ACC112 (cell line): ENCODE data around the gene SLC6A12.
"Not testable (repeated sequence)": the region's sequence is repeated elsewhere in the genome, so short reads cannot be mapped to it uniquely, and the experiment has no call there.

Experiments
- H2AFZ ChIP-seq: fragments of 200-600 bp; sonication (generic); one replicate; pipeline ENCODE4 v1.6.0; 2017; ENCODE audit warnings: antibody characterized with exemption, low read length; ENCODE audit not compliant: unreplicated experiment
- H3K27ac ChIP-seq: fragments of 200-600 bp; sonication (generic); 2 replicates; pipeline ENCODE4 v1.5.1; 2014; ENCODE audit warnings: low read depth, mild to moderate bottlenecking, antibody characterized with exemption, low read length, moderate library complexity
- H3K27me3 ChIP-seq: fragments of 200-600 bp; sonication (generic); 2 replicates; pipeline ENCODE4 v1.6.1; 2014; ENCODE audit warnings: mild to moderate bottlenecking, antibody characterized with exemption, low read length, moderate library complexity, mixed read lengths; ENCODE audit not compliant: insufficient read depth
- H3K36me3 ChIP-seq: fragments of 200-600 bp; sonication (generic); 2 replicates; pipeline ENCODE4 v1.6.1; 2016; ENCODE audit warnings: mild to moderate bottlenecking, antibody characterized with exemption, low read length, moderate library complexity, mixed read lengths; ENCODE audit not compliant: insufficient read depth
- H3K4me1 ChIP-seq: fragments of 200-600 bp; sonication (generic); one replicate; pipeline ENCODE4 v1.6.1; 2016; ENCODE audit warnings: low read length, mixed read lengths; ENCODE audit not compliant: insufficient read depth, unreplicated experiment, control insufficient read depth
- H3K4me3 ChIP-seq: fragments of 200-600 bp; sonication (generic); 2 replicates; pipeline ENCODE4 v1.5.1; 2014; ENCODE audit warnings: mild to moderate bottlenecking, low read depth, low read length
- H3K79me2 ChIP-seq: fragments of 200-600 bp; sonication (generic); one replicate; pipeline ENCODE4 v1.6.0; 2016; ENCODE audit warnings: low read length; ENCODE audit not compliant: control insufficient read depth, unreplicated experiment, insufficient read depth

The SLC6A12 gene

GRCh38 chr12:226401-226800 is 12.4 kb upstream of the SLC6A12 start:
- no peak overlapping the region for H3K27ac ChIP-seq
- peaks cover 68% of the 10 kb centered on the region for H3K27me3 ChIP-seq
- H2AFZ ChIP-seq: no peak overlapping the region
- no peaks in the 10 kb centered on the region for H3K79me2 ChIP-seq
- no peak overlapping the region for H3K4me3 ChIP-seq
- no peaks in the 10 kb centered on the region for H3K36me3 ChIP-seq
- no peaks in the 10 kb centered on the region for H3K4me1 ChIP-seq

- no peak overlapping the region for H3K27ac ChIP-seq
- H3K27me3 ChIP-seq: peaks cover 55% of the 10 kb centered on the region
- no peaks in the 10 kb centered on the region for H3K79me2 ChIP-seq
- no peak overlapping the region for H3K4me3 ChIP-seq
- H2AFZ ChIP-seq: no peak overlapping the region
- H3K4me1 ChIP-seq: no peaks in the 10 kb centered on the region
- no peaks in the 10 kb centered on the region for H3K36me3 ChIP-seq
Observed at GRCh38 chr12:225012-225411, 11.1 kb upstream of the SLC6A12 start.

GRCh38 chr12:224330-224729 is 10.4 kb upstream of the SLC6A12 start:
- Histone ChIP-seq H3K36me3 (no peaks in the 10 kb centered on the region), H3K27me3 (peaks cover 48% of the 10 kb centered on the region), H3K4me1 (no peaks in the 10 kb centered on the region), H3K27ac (no peak overlapping the region), H2AFZ (no peak overlapping the region), H3K79me2 (no peaks in the 10 kb centered on the region), H3K4me3 (no peak overlapping the region)

- Histone ChIP-seq H3K4me1 (no peaks in the 10 kb centered on the region), H2AFZ (no peak overlapping the region), H3K27ac (no peak overlapping the region), H3K27me3 (peaks cover 43% of the 10 kb centered on the region), H3K36me3 (no peaks in the 10 kb centered on the region), H3K4me3 (no peak overlapping the region), H3K79me2 (no peaks in the 10 kb centered on the region)
Observed at GRCh38 chr12:223841-224240, 9.9 kb upstream of the SLC6A12 start.

GRCh38 chr12:221736-222135 is 7.8 kb upstream of the SLC6A12 start:
- H3K79me2 ChIP-seq: no peaks in the 10 kb centered on the region

DNA sequence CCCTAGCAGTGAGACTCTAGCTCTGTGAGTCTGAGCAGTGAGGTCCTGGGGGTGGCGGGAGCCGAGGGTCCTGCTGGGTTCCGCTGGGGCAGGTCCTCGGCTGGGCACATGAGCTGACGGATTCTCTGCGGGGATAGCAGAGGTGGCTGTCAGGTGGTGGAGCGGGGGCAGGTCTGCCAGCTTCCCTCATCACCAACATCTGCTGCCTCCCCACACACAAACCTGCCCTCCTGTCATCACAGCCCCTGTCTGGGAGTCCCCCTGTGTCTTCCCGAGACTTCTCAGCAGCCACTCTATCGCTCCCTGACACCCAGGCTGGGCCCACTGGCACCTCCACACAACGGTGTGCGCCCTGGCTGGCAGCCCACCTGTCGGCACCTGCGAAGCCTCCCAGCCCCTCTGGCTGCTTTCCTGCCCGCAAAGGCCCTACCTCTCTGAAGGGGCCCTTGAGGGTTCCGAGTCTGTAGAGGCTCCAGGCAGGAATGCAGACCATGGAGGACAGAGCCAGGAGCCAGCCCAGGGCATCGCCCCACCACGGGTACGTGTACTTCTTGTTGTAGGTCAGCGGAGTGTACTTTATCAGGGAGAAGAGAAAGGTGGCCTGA is 7.1 kb upstream of the SLC6A12 start:
- no peaks in the 10 kb centered on the region for H3K36me3 ChIP-seq
- no peak overlapping the region for H3K27ac ChIP-seq
- H3K27me3 ChIP-seq: peaks cover 30% of the 10 kb centered on the region
- H3K4me1 ChIP-seq: no peaks in the 10 kb centered on the region
- H2AFZ ChIP-seq: no peak overlapping the region
- no peaks in the 10 kb centered on the region for H3K79me2 ChIP-seq
- H3K4me3 ChIP-seq: no peak overlapping the region

More at GRCh38 chr12:221736-222135, 7.8 kb upstream of the SLC6A12 start:
- H3K4me1 ChIP-seq: no peaks in the 10 kb centered on the region
- H3K4me3 ChIP-seq: no peak overlapping the region
- H3K27ac ChIP-seq: no peak overlapping the region
- peaks cover 30% of the 10 kb centered on the region for H3K27me3 ChIP-seq
- no peak overlapping the region for H2AFZ ChIP-seq
- H3K36me3 ChIP-seq: no peaks in the 10 kb centered on the region

DNA sequence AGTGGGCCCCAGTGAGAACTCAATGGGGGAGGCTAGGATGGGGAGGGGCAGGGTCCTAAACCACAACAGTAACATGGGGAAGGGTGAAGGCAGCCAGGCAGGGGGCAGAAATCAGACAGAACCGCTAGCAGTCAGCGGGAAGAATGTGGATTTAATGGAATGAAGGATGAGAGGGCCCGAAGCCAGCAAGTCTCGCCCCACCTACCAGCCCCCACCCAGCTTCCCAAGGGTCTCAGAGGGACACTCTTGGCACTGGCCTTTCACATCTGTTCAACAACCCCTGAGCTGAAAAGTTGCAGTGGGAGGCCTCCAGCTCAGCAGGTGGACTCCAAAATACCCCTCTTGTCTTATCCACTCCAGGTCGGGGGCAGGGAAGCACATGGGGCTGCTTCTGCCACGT is 6.5 kb upstream of the SLC6A12 start:
- Histone ChIP-seq H3K79me2 (no peaks in the 10 kb centered on the region), H3K27ac (no peak overlapping the region), H3K4me3 (no peak overlapping the region), H3K36me3 (no peaks in the 10 kb centered on the region), H2AFZ (no peak overlapping the region), H3K4me1 (no peaks in the 10 kb centered on the region), H3K27me3 (peaks cover 33% of the 10 kb centered on the region)

GRCh38 chr12:219891-220352 is 6.0 kb upstream of the SLC6A12 start:
- no peak overlapping the region for H2AFZ ChIP-seq
- peaks cover 39% of the 10 kb centered on the region for H3K27me3 ChIP-seq
- no peak overlapping the region for H3K4me3 ChIP-seq
- no peaks in the 10 kb centered on the region for H3K36me3 ChIP-seq
- no peaks in the 10 kb centered on the region for H3K79me2 ChIP-seq
- no peak overlapping the region for H3K27ac ChIP-seq
- no peaks in the 10 kb centered on the region for H3K4me1 ChIP-seq

DNA sequence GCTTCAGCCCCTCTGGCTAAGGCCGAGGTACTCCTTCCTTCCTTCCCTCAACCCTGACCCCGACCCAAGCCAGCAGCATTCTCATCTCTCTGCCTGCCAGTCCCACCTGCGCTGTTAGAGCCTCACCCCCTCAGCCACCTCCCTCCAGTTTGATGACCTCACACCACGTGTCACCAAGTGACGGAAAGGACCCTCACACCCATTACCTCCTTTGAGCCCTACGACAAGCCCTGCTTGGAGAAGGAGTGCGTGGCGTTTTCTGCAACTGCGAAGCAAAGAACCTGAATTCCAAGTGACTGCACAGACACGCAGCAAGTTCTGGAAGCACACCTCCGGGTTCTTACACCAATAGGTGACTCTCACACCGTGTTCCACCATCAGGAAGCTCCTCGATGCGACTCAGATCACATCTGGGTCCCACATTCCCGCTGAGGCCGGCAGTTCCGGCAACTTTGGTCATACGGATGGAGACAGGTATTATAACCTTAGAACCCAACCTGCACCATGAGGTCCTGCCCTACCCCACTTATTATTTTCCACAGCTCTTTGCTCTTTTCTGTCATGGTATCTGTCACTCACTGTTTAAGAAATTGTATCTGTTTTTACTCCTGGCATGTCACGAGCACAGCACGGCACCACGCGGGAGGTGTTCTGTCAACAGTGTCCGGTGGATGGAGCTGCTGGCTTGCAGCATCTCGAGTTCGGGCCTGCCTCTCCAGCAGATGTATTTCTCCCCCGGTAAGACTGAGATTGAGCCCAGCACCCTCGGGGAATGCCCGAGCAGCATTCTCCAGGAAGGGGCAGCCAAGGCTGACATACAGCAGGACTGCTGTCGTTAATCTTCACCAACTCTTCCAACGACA is 5.0 kb upstream of the SLC6A12 start:
- Histone ChIP-seq H3K79me2 (no peaks in the 10 kb centered on the region), H3K27ac (no peak overlapping the region), H3K27me3 (peaks cover 40% of the 10 kb centered on the region), H3K4me3 (no peak overlapping the region), H3K4me1 (no peaks in the 10 kb centered on the region), H3K36me3 (no peaks in the 10 kb centered on the region), H2AFZ (no peak overlapping the region)

DNA sequence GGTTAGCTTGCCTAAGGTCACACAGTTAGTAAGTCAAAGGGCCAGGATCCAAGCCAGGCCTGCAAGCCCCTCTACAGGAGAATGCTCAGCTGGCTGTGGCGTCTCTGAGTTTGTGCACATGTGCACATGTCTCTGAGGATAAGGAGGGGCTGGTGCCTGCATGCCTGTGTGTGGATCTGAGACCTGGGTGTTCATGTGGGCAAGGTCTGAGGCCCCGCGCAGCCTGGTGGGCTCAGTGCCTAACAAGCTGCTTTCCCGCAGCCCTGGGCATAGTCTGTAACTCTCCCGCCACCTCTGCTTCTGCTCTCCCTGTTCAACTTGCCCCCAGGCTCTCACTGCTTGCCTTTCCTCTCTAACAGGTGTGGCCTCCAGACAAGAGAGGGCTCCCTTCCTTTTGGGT is 4.3 kb upstream of the SLC6A12 start:
- Histone ChIP-seq H3K36me3 (no peaks in the 10 kb centered on the region), H2AFZ (no peak overlapping the region), H3K27me3 (peaks cover 47% of the 10 kb centered on the region), H3K79me2 (no peaks in the 10 kb centered on the region), H3K27ac (no peak overlapping the region), H3K4me1 (no peaks in the 10 kb centered on the region), H3K4me3 (no peak overlapping the region)

GRCh38 chr12:217029-217428 is 3.1 kb upstream of the SLC6A12 start:
- H3K27me3 ChIP-seq: peaks cover 46% of the 10 kb centered on the region
- H3K4me1 ChIP-seq, H2AFZ ChIP-seq, H3K36me3 ChIP-seq, H3K27ac ChIP-seq, H3K79me2 ChIP-seq, H3K4me3 ChIP-seq: not testable (repeated sequence)
